ENCODE measurements around the gene ACHE. TPM values are rescaled to one million over a fixed set of nuclear protein-coding genes. Genes with fewer than 3 reads are reported as not detected.

ACHE gene
- total and polyA plus RNA-seq, 2 of the 13 experiments (the other 11 are each of a cell fraction or from before 2014, with no cell fraction given): 0.18 to 0.40 TPM

- DNase-seq (ENCODE audit: low spot score): no peak
- POLR2A ChIA-PET: no interaction called here
- 97% methylated on average over 13 of the region's 14 CpGs for WGBS (ENCODE audit: low lambda C conversion rate)
- H3K4me2 ChIP-seq (ENCODE audit: low read depth, low read length): no peak overlapping the region
- ATAC-seq: no peak
- H3K4me3 ChIP-seq (replicated peaks in 1 of 3; ENCODE audit: insufficient read depth in 1 of 3, low read depth in 2 of 3, low read length in 3 of 3): no peak overlapping the region
- no peaks in the 10 kb centered on the region for H3K9me3 ChIP-seq (ENCODE audit: low read length)
- no peaks in the 10 kb centered on the region for H3K79me2 ChIP-seq (ENCODE audit: insufficient read depth, low read length)
- CTCF ChIA-PET (ENCODE audit: low intra/inter-chr PET ratio, low total read pairs): no interaction called here
- no peaks in the 10 kb centered on the region for H4K20me1 ChIP-seq (ENCODE audit: insufficient read depth, low read length)
- no peaks in the 10 kb centered on the region for H3K27me3 ChIP-seq (ENCODE audit: control insufficient read depth in 1 of 2, insufficient read depth in 2 of 2, low read length in 2 of 2)
- intact Hi-C loops (cut with micrococcal nuclease; ENCODE audit: unreplicated experiment) (no loop called here), in situ Hi-C loops (cut with HindIII; ENCODE audit: extremely low pct_ligation_motif_present, low pct_unique_long_range_greater_than_20kb) (no loop called here)
- no peak overlapping the region for H3K9ac ChIP-seq (ENCODE audit: insufficient read depth, low read depth, low read length)
- BruUV-seq (replicated peaks): no TSS peak
- TF ChIP-seq LRRFIP1 (CRISPR knock-in tag; conservative IDR thresholded peaks at IDR 0.05) (no peak), FOXA3 (CRISPR knock-in tag; IDR thresholded peaks at IDR 0.05) (no peak), ZNF75D (CRISPR knock-in tag; IDR thresholded peaks at IDR 0.05; ENCODE audit: borderline replicate concordance) (no peak), SRSF4 (IDR thresholded peaks at IDR 0.05; ENCODE audit: low read depth, low read length, poor library complexity, severe bottlenecking) (no peak), KIAA2018 (CRISPR knock-in tag; IDR thresholded peaks at IDR 0.05; ENCODE audit: borderline replicate concordance) (no peak), ZNF350 (CRISPR knock-in tag; IDR thresholded peaks at IDR 0.05; ENCODE audit: borderline replicate concordance, low read depth) (no peak), TOPORS (CRISPR knock-in tag; IDR thresholded peaks at IDR 0.05) (no peak), HNRNPH1 (optimal IDR thresholded peaks at IDR 0.05; ENCODE audit: low read depth, low read length) (no peak)
- H3K27ac ChIP-seq (ENCODE audit: extremely low read length, insufficient read depth, low read length): no peak overlapping the region
- no peak for FAIRE-seq
- peaks cover 6 to 10% of the 10 kb centered on the region in 2 experiments; a peak in 4 of 5 replicates for H3K36me3 ChIP-seq (replicated peaks in 1 of 2; ENCODE audit: control insufficient read depth in 1 of 2, insufficient read depth in 2 of 2, low read length in 2 of 2)
- H3K4me1 ChIP-seq (ENCODE audit: insufficient read depth, low read length): peaks cover 19% of the 10 kb centered on the region
- no peak overlapping the region for H2AFZ ChIP-seq (ENCODE audit: low read length)
These were observed 34.1 kb downstream of the ACHE start for GRCh38 chr7:100861616-100861985.

Measured in HepG2 (cell line).